ENCODE data around the gene OR2T35. TPM values are rescaled to one million over a fixed set of nuclear protein-coding genes. Genes with fewer than 3 reads are reported as not detected.

OR2T35 gene, protein sequence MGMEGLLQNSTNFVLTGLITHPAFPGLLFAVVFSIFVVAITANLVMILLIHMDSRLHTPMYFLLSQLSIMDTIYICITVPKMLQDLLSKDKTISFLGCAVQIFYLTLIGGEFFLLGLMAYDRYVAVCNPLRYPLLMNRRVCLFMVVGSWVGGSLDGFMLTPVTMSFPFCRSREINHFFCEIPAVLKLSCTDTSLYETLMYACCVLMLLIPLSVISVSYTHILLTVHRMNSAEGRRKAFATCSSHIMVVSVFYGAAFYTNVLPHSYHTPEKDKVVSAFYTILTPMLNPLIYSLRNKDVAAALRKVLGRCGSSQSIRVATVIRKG
- not detected in 2 replicates for total RNA-seq

GRCh38 chr1:248645178-248645577 lies at the start of gene OR2T35:
Gene OR2T35 (minus strand): TSS chr1:248645278. CDS start chr1:248639258, 6,020 bp downstream.

GRCh38 chr1:248655354-248655753 lies 10.3 kb upstream of the OR2T35 start, which contains the start of gene OR2T27:
Gene OR2T27 (minus strand): TSS chr1:248655528. CDS start chr1:248650884, 4,644 bp downstream.

GRCh38 chr1:248634991-248635390 lies 10.1 kb downstream of the OR2T35 start, which contains the start of gene OR2T11:
Gene OR2T11 (minus strand): TSS chr1:248635091. CDS start chr1:248627128, 7,963 bp downstream.

GRCh38 chr1:248597589-248597988 lies 47.5 kb downstream of the OR2T35 start, which contains the start of gene OR2T10:
Gene OR2T10 (minus strand): TSS chr1:248597700. CDS start chr1:248593768, 3,932 bp downstream.

Other genes starting within 250 kb of the OR2T35 start
- not detected in 2 replicates for gene OR2T1, start 242.2 kb downstream of the OR2T35 start, total RNA-seq
- gene OR2T2, start 199.6 kb downstream of the OR2T35 start, total RNA-seq: not detected in 2 replicates
- gene OR2T3, start 171.9 kb downstream of the OR2T35 start, total RNA-seq: not detected in 2 replicates
- gene OR2T5, start 156.7 kb downstream of the OR2T35 start, total RNA-seq: not detected in 2 replicates
- gene OR2G6, start 137.2 kb downstream of the OR2T35 start, total RNA-seq: not detected in 2 replicates
- not detected in 2 replicates for gene OR2T29, start 82.5 kb downstream of the OR2T35 start, total RNA-seq
- gene OR2T34, start 70.5 kb downstream of the OR2T35 start, total RNA-seq: not detected in 2 replicates
- gene OR2T10, start 47.6 kb downstream of the OR2T35 start, total RNA-seq: not detected in 2 replicates
- gene OR2T11, start 10.2 kb downstream of the OR2T35 start, total RNA-seq: not detected in 2 replicates
- not detected in 2 replicates for gene OR2T27, start 10.2 kb upstream of the OR2T35 start, total RNA-seq
- gene OR14I1, start 57.5 kb upstream of the OR2T35 start, total RNA-seq: not detected in 2 replicates
- gene LYPD8, start 110.5 kb upstream of the OR2T35 start, total RNA-seq: not detected in 2 replicates
- 20.9 and 22.9 TPM in 2 replicates for gene SH3BP5L, start 180.6 kb upstream of the OR2T35 start, total RNA-seq
- 26.1 and 27.6 TPM in 2 replicates for gene ZNF672, start 192.9 kb upstream of the OR2T35 start, total RNA-seq
- 29.3 and 41.3 TPM in 2 replicates for gene ZNF692, start 213.8 kb upstream of the OR2T35 start, total RNA-seq

Data from airway epithelial cell (primary cell).